SKM-1 (cell line): Measurements from ENCODE around the gene ENTREP3.

Experiments
- DNase-seq: peaks from one replicate; lab custom pipeline; 2025; ENCODE audit not compliant: unreplicated experiment; lab: John Stamatoyannopoulos, UW

ENTREP3 gene

DNA sequence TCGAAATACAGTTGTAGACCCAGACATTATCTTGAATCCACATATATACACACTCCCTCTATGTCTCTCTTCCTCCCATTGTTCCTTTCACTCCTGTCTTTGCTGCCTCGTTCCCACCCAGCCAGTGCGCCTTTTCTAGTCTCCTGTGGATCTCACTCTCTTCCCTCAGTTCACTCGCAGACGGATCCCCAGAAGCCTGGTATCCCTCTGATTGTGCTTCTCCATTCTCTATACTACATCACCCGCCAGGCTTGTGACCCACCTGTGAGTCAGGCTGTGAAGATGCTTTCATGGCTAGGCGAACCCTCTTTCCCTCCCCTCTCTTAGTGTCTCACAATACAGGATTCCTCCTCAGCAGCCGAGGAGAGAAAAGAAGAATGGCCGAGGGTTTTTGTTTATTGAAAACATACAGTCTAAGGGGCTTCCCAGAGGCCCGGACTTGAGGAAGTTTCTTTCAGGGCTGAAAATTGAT, 23.4 kb upstream of the ENTREP3 start:
- no peak for DNase-seq

DNA sequence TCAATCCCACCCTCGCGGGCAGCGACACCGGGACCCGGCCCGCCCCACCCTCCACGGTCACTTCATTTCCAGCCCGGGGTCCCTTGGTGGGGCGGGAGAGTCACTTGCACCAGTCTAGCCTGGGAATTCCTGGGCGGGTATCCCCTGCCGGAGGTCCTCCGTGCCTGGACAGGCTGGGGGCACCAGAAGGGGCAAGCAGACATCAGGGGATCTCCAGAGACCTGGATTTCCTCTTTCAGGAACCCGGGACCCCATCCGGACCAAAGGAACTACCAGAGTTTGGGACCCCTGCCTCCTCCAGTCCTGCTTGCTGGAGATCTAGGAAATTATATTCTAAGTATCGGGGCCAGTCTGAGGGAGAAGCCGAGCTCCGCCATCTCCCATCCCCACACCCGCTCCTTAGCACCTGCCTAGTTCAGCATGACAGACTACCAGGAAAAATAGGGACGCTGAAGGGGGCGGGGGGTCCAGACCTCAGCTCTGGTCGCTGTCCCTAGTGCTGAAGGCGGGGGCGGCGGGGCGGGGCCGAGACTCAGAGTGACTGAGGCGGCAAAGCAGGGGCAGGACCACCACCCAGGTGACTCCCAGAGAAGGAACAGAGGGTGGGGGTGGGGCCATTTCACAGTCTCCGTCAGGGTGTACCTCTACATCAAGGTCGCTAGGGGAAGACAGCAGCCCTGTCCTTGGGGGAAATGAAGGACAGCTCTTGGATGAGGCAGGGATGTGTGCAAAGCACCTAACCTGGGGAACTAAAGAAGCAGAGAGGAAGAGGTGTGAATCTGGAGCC, 22.8 kb upstream of the ENTREP3 start:
- peak; percentile 21 for DNase-seq

DNA sequence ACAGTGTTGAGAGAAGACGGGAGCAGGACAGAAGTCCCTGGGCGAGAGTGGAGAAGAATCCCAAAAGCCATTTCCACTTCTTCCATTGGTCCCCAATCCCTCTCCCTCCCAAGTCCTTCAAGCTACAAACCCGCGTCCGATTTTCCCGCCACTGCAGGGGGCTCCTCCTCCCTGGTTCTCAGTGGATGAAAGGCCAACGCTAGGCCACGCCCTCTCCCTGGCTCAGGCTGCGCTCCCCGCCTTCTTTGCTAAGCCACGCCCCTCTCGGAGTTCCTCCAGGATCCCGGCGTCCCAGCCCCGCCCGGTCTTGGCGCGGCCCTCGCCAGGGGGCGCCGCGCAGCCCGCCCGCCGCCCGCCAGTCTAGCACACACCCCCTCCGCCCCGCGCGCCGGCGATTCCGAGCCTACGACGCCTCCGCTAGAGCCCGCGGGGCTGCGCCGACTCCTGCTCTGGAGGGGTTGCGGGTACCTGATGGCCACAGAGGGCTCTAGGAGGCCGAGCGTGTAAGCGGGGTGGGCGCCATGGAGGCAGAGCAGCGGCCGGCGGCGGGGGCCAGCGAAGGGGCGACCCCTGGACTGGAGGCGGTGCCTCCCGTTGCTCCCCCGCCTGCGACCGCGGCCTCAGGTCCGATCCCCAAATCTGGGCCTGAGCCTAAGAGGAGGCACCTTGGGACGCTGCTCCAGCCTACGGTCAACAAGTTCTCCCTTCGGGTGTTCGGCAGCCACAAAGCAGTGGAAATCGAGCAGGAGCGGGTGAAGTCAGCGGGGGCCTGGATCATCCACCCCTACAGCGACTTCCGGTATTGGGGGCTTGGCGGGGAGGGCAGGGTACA, 22.0 kb upstream of the ENTREP3 start, which contains the start of gene HCN3:
HCN3 (plus strand) TSS at position 394 of the 832 bp plus-strand sequence; CDS start at position 522, 128 bp downstream.
- DNase-seq = peak; percentile 99

DNA sequence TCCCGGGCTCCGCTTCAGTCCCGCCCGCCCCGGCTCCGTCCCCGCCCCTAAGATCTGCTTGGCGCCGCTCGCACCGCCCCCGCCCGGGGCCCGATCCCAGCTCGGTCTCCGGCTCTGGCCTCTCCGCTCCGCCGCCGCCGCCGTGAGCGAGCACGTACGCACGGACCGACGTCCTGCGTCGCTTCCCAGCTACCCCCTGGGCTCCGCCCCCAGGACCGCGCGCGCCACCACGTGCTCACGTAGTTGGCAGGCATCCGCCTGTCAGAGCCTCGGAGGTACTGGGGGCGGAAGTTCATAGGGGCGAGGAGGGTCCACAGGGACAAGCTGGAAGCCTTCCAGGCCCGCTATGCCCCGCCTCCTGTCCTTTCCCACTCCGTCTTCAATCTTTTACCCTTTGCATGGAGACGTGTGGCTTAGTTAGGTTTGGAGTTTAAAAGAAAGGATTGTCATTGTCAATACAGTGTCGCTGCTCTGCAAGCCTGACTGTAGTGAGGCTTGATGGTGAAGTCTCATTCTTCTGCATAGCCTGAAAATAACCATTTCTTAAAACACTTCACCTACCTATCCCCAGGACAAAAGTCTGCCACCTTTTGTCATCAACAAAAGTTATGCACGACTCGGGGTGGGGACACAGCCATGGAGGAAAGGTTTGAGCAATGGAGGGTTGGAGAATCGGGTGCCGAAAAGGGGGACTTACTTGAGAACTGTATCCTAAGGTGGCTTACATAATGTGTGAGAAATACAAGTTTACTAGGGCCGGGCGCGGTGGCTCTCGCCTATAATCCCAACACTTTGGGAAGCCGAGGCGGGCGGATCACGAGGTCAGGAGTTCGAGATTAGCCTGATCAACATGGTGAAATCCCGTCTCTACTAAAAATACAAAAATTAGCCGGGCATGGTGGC, 18.3 kb upstream of the ENTREP3 start, which contains the start of gene CLK2:
CLK2 (minus strand) TSS at position 162 of the 903 bp plus-strand sequence. CDS start 2,527 bp downstream, outside the sequence.
- peak; percentile 97 for DNase-seq

DNA sequence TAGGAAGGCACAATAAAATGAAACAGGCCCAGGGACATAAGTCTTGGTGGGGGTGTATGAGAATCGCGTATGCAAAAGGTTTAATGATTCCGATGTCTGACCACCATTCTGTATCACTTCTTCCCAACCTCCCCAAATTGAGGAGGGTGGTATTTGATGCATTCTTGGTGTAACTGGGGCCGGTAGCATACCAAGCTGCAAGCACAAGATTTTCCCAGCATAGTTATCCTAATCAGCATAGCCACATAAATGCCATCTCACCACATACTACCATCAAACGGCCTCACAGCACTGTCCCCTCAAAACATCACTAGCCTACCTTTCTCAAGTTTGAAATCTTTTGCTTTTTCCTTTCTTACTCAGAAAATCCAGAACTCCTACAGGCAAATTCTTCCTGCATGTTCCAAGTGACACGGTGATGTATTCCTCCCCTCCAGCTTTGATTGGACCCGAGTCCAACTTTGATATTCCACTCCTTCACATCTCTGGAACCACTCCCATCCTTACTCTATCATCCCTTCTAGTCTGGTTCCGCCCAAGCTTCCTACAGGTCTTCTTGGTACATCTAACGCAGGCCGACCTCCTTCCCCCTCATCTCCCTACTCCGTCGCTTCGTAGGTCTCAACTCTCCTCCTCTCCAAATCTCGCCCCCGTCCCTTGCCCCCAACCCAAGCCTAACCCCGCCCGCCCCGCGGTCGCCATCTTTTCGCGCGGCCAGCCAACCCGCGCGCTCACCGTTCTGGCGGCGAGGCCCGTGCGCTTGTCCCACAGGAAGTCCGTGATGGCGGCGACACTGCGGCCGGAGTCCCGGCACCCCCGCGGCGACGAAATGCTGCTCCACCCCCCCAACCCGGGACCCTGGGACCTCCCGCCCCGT, 17.4 kb upstream of the ENTREP3 start:
- DNase-seq = no peak

DNA sequence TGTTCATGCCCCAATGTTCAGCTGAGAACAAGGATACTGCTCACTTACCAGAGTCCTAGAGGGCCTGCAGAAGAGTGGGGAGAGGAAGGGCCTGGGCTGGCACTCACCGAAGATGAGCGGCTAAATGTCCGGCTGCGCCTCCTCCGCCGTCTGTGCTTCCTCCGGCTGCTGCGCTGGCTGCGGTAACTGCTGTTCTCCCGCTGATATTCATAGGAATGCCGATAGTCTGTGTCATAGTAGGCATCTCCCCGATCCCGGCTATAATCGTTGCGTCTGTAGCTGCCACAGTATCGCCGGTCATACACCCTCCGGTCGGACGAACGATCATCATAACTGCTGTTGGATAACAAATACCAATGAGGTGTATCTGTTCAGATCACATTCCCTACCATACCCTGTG, 14.1 kb upstream of the ENTREP3 start:
- DNase-seq = no peak

DNA sequence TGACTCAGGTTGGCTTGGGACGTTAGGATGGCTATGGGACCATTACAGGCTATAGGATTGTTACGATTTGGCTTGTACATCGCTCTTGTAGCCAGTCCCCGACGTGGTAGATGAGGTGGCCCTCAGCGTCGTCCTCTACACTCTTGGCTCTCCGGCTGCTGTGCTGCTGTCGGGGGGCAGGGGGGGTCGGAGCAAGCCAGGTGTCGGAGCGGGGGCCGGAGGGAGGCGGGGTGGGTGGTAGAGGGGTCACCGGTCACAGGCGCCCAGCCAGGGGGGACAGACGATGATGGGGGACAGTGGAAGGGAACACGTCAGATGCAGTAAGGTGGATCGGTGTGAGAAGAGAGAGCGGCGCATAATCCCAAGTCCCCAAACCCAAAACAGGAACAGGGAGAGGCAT, 13.3 kb upstream of the ENTREP3 start:
- DNase-seq = no peak

DNA sequence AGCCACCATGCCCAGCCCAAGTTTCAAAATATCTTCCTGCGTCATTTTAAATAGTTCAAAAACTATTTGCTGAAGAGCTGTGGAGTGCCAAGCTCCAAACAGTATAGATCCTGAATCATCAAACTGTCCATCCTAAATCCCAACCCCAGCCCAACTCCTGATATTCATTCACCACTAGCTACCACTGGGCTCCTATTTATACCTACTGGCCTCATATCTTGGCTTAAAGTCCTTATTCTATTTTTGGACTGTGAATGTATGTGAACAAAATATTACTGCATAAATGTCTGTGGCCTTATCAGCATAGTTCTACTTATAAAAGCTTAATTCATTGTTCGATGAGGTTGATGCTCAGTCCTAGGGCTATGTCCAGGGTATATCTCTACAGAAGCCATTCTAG, 12.1 kb upstream of the ENTREP3 start:
- no peak for DNase-seq

DNA sequence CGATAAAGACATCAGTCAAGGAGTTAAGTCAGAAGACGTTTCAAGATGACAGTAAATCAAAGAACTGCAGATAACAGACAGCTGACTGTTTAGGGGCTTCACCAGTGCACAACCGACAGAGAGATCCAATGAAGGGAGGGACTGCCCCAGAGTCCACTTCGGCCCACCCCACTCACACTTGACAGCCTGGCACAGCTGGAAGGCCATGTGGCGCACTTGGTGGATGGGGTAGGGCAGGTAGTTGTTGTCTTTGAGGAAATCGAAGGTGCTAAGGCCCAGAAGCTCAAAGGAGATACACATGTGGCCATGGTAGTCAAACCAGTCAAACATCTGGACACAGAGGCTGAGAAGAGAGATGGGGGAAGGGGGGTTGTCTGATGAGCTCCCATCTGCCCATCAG, 11.3 kb upstream of the ENTREP3 start:
- no peak for DNase-seq

DNA sequence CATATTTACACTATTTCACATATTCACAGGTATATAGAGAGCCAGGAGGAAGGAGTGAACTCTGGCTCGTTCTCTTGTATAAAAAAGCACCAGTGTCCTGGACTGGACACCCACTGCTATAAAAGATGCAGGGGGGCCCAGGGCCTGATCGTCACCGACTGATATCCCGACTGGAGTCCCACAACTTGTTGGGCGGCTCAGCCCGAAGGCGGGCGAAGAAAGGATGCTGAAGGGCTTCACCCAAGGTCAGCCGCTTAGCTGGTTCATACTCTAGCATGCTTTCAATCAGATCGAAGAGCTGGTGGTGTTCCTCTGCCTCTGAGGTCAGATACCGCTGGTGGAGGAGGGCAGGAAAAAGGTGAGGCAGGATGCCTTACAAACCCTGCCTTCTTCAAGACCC, 7.8 kb upstream of the ENTREP3 start:
- DNase-seq = no peak

DNA sequence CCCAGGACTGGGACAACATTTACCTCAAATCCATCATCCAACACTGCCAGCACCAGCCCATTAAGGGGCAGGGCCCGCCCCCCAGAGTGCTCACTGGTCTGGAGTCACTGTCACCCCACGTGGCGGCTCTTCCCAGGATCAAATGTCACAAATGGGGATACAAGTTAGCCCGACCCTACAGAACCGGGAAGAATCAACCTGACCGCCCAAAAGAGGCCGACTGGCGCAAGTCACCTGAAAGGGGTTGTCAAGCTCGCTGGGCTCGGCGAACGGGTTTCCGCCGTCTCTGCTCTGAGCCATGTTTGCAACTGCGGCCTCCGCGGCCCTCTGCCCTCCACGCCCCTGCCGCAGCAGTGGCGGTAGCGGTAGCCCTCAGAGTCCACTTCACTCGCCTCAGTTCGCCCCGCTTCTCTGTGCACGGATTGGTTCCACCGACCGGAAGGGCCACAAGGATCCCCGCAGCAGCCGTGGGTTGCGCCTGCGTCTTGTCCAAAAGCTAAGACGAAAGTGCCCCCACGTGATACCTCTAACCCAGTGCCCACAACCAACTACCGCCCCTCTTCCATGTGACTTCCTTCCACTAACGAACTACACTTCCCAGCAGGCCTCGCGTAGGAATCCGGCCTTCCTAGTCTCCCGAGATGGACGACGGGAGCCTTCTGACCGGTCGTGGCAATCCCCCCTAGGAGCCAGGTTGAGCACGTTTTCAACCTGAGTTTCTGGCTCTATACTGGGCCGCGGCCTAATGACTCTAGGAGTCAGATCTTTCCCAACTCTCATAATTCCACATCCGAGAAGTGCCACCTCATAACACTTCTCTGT, 6.8 kb upstream of the ENTREP3 start, which contains the start of gene SCAMP3:
SCAMP3 (minus strand) TSS at position 509 of the 822 bp plus-strand sequence; CDS start at position 300, 209 bp downstream.
- DNase-seq = peak; percentile 99

DNA sequence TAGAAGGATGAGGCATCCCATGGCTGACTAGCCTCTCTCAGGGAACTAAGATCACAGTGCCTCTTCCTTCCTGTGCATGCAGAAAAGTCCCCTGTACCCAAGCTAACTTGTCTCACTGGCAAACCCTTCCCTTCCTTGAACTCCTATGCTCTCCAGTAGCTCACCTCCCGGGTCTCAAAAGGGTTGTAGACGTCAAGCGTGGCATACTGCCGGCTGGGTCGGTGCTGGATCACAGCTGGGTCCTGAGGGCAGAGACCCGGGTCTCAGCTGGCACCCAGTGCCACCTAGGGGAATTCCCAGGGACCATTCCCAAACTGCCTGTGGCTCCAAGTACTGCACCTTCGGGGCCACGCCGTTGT, 6.2 kb upstream of the ENTREP3 start:
- DNase-seq = no peak

DNA sequence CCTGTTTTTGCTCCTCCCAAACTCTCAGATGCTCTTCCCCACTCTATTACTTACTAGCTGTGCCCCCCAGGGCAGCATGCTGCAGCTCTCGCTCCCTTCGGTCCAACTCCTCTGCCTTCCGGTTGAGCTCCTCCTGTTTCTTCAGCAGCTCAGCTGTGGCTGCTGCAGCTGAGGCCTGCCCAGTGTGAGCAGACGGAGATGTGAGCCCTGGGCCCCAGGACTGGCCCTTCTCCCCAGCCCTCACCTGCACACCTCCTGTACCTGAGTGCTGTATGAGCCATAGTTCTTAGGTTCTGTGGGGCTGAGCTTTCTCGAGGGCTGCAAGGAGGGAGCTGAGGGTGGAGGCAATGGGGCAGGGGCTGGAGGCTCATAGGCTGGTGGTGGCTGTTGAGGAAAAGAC, 5.0 kb upstream of the ENTREP3 start:
- DNase-seq = no peak

DNA sequence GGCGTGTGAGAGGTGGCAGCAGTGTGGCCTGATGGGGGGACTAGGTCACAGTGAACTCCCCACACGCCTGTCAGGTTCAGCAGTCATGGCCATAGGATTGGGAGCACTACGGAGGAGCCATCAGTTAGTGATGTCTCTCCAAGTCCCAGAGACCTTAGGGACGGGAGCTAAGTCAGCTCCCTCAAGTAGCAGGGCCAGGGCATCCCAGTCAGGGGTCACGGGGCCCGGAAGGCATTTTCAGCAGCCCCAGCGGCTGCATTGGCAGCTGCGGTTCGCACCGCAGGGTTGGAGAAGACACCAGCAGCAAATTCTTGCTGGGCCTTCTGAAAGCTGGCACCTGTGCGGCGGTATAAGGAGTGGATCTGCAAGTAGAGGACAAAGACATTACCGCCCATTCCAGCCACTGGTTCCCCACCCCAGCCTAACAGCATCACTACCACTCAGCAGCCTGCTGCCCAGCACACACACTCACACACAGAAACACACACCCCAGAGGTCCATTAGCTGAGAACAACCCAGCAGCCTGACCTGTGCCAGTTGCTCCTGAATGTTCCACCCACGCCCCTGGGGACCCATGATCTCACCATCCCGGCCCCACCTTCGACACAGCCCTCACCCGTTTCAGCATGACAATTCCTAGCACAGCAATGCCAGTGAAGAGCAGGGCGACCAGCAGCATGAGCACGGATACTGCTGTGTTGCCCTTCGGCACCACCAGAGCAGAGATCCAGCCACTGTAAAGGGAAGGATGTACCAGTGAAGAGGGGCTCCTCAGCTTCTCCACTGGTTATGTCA, 972 bp upstream of the ENTREP3 start:
- DNase-seq = no peak

DNA sequence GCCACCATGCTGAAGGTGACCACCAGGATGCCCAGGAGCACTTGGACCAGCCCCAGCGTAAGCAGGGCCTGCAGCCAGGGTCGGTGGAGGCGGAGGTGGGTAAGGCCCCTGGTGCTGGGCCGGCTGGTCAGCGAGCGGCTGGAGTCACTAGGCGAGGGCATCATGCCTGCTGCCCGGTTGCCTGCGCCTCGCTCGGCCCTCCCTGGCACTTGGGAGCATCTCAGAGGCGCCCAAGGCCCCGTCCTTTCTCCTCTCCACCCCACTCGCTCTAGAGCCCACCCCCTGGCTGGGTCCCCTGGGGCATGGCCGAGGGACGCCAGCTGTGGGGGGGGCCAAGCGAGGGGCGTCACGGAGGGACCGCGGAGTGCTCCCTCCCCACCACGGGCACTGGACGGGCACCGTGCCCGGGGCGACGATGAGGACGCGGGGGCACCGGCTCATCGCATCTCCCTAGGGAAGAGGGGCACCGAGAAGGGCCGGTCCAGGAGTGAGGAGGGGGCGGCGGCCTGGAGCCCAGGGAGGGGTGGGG, 505 bp downstream of the ENTREP3 start:
- DNase-seq = no peak

DNA sequence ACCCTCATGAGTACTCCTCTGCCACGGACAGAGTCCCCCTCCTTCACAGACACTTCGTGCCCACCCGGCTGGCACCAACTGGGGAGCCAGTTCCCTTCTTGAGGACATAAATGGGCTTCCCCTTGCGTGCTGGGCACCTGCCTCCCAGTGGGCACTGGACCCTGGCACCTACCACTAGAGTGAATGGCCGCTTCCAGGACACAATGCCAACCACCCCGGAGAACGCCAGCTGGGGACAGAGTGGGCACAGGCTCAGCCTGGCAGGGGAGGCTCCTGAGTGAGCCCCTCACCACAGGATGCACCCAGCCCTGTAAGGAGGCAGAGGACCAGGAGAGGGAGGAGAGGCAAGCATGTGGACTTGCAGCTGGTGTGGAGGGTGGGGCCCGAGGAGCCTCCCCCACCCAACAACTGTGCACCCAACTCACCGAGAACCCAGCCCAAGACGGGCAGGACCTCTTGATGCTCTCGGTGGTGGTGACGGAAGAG, 1.0 kb downstream of the ENTREP3 start:
- DNase-seq = no peak

DNA sequence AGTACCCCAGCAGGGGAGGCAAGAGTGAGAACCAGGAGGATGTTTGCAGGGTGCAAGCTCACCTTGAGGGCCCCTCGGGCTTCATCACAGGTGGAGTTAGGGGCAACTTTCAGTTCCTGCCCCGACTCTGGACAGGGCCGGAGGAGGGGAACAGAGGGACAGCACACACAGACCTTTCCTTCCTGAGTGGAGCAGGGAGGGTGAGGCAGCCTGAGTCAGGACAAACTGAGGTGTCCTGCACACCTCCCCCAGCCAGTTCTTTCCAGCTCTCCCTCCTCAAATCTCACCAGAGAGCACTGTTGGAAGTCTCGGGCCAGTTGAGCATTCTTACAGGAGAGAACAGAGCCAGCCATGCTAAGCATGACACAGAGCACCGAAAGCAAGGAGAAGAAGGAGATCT, 1.5 kb downstream of the ENTREP3 start:
- DNase-seq = no peak

DNA sequence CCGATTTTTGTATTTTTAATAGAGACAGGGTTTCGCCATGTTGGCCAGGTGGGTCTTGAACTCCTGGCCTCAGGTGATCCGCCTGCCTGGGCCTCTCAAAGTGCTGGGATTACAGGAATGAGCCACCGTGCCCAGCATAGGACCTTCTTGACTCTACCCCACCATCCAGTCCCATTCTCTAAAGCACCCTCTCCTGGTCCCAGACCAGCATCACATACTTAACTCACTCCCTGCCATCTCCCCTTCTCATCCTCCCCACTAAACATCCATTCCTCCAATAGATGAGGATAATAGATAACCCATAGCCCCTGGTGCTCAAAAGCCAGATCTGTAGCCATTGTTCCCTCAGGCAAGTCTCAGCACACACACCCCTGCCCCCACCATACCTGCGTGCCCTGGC, 2.1 kb downstream of the ENTREP3 start:
- no peak for DNase-seq
